Measurements from ENCODE around the gene NOD2.

DNA sequence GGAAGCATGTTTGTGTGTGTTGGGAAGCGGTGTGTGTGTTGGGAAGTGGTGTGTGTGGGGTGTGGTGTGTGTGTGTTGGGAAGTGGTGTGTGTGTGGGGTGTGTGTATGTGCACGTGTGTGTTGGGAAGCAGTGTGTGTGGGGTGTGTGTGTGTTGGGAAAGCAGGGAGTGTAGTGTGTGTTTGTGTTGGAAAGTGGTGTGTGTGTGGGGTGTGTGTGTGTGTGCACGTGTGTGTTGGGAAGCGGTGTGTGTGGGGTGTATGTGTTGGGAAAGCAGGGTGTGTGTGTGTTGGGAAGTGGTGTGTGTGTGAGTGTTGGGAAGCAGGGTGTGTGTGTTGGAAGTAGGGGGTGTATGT, 785 bp upstream of the NOD2 start:
- TF ChIP-seq CTCF (IDR thresholded peaks at IDR 0.05) (no peak), POLR2A (IDR thresholded peaks at IDR 0.05) (no peak)

Measured in thyroid gland (tissue), 4 donors.